Measurements from ENCODE around the gene ZC3HAV1.
"Not testable (repeated sequence)": the region's sequence is repeated elsewhere in the genome, so short reads cannot be mapped to it uniquely, and the experiment has no call there.

The ZC3HAV1 gene

DNA sequence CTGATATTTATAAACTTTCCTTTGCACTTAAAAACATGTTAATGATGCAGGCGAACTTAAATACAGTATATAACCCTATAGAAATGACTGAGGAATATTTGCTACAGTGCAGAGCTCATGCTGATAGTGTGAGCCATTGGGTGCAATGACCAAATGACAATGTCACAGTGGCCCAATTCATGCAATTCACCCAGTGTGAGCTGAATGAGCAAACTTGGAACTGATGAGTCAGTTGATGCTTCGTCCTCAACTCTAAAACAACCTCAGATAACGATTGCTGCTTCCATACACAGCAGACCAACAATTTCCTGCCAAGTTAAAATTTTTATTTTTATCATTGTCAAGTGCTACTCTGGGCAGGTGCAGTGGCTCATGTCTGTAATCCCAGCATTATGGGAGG, 61.5 kb downstream of the ZC3HAV1 start:
- no peak for DNase-seq

DNA sequence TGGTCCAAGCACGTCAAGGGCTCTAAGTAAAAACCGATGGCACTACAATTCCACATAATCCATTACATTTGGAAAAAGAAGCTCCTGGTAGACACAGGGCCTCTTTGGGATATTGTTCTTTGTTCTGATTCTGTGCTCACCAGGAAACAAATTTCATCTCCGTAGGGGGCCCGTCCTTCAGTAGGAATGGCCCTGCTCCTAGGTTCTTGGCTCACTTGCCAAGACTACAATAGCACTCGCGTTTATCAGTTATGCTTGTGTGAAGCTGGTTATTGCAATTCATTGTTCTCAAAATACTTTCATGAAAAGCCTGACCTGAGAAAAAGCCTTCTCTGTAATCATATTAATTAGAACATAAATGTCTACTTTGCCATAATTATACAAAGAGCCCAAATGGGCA, 63.4 kb downstream of the ZC3HAV1 start:
- no peak for DNase-seq

DNA sequence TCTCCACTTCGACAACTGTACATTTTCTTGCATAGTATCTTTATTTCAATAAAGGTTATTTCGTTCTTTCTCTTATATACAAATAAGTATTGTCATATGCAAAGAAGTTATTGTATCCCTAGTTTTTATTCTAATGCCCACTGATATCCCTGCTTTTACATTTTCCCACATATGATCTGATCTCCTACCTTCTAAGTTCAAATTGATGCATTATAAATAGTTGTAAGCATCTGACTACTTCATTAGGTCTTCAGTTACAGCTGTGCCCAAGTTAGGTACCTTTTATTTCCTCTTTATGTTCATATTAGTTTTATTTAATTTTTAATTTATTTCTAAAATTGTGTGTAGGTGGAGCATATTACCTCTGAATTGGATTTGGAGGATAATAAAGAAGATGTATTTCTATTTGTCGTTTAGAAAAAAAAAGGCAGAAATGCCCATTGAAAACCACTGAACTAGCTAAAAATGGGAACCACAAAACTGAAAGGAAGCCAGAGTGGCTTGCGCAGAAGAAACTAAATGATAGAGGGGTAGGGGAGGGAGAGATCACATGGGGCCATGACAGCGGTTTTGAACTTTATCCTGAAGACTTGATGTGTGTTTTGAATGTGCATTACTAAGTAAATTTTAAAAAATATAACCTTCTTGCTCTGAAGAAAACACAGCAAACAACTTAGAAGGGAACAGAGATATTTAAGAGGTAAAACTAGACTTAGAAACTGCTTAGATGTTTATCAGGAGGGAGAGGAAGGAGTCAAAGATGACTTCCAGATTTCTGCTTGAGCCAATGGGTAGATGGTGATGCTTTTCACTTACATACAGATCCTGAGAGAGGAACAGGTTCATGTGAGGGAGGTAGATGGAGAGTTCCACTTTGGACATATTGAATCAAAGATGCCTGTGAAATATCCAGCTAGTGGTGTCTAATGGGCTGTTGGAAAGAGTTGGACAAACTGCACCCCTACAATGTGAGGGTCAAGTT, 64.4 kb downstream of the ZC3HAV1 start:
- DNase-seq = no peak

DNA sequence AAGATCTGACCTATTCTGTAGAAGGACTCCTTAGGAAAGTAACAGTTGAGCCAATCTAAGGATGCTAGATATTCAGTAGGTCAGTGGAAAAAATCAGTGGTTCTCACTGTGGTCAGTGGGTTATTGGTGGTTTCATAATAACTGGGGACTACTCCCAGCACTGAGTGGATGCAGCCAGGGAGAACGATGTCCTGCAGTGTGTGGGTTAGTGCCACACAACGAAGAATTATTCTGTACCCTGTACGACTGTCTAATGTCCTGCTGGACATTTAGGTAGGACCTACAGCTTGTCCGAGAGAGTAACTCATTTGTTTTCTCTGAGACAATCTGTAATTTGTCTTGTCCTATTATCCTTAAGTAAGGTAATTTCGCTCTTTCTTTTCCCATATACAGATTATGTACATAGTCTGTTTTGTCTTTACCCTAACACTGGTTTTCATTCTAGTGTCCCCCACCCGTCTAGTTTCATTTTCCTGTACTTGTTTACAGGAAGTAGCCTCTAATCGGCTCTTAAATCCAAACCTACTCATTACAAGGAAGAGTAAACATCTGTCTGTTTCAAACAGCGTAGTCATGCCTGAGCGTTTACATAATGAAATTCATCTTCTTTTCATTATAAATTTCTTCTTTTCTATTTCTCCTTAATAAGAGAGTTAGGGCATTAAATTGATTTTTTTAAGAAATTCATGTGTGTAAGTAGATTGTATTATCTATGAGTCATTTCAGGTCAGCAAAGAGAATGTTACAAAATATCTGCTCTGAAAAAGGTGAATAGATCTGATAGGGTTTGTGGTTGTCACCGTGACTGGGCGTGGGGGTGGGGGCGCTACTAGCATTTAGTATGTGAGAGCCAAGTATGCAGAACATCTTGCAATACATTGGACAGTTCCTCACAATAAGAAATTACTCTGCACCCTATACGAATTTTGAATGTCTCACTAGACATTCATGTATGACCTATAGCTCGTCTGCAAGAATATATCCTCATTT, 65.4 kb downstream of the ZC3HAV1 start:
- peak; percentile 89 for DNase-seq

DNA sequence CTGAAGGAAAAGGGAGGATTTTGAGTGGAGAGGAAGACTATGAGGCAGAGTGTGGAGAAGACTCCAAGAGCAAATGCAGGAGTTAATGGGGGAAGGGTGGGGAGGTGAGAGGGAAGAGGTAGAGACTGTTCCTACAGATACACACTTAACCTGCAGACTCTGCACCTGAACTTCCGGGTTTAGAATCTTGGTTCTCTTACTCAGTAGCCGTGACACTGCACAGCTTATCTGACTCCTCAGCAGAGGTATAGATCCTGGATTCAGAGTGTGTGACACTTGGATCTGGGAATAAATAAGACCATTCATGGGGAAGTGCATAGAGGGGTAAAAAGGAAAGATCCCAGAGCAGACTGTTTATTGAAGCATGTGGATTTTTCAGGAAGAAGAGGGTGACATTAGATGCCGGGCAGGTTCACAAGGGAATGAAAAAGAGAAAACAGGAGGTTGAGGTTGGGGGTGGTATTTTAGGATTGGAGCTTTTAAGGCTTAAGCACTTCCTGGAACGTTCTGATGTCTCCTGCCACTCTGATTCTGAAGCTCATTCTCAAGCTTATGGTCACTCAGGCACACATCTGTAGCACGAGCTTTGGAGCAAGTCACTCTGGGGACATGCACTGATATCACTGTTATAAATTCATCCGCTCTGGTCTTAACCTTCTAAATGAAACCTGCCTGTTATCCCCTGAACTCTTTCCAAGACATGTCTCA, 68.0 kb downstream of the ZC3HAV1 start:
- no peak for DNase-seq

DNA sequence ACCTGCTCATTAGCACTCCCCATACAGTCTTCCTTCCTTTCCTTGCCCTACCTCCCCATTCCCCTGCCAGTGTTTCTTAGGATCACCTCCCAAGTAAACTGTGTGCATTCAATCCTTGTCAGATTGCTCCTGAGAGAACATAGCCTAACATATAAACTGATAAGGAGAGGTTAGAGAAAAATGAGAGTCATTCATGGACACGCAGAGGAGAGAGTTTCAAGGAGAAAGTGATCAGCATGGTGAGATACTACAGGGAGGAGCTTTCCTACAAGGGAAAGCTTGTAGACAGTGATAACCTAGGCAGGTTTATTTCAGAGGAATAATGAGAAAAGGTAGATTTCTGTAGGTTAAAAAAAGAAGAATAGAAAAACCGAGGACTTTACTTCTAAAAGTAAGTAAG, 70.8 kb downstream of the ZC3HAV1 start:
- DNase-seq = no peak

DNA sequence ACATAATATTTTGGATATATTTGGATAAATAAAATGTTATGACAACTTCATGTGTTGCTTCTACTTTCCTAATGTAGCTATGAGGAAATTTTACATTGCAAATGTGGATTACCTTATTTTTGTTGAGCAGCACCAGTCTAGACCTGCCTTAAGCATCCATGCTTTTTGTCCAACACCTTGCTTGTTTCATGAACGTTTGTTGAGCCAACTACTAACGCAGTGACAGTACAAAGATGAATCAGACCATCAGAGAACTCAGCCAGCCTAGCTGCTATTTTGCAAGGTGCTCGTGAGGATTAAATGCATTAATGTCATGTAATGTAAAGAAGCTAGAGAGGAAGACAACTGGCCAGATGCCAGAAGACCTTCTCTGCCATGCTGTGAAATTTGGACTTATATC, 72.6 kb downstream of the ZC3HAV1 start:
- no peak for DNase-seq

DNA sequence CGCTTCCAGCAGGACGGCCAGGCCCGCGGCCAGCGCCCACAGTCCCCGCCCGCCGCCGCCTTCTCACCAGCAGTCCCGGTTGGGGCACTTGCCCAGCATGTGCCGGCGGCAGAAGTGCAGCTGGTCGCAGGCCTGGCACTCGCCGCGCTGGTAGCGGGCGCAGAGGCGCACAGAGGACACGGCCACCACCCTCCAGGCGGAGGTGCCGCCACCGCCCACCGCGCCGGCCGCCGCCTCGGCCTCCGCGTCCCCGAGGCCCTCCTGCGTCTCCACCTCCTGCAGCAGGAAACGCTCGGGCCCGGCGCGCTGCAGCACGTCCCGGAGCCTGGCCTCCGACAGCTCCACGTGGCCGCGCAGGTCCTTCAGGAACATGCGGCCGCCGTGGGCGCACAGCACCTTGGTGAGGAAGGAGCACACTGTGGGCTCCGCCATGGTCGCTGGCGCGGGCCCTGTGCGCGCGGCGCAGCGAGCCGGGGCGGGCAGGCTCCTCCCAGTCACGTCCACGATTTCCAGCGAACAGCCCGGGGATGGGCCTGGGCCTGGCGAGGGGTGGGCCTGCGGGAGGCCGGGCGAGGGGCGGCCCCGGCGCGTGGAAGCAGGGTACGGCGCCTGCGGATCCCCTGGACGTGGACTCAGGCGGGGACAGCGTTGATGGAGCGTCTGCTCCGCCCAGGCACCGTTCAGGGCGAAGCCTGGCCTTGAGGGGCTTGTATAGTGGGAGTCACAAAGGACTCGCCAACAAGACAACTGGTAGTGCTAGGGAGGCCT, 73.8 kb downstream of the ZC3HAV1 start, which contains the start of gene ZC3HAV1L:
TSS of gene ZC3HAV1L (minus strand) at position 457 of the 768 bp plus-strand sequence. CDS start at position 432, 25 bp downstream.
- DNase-seq = no peak

DNA sequence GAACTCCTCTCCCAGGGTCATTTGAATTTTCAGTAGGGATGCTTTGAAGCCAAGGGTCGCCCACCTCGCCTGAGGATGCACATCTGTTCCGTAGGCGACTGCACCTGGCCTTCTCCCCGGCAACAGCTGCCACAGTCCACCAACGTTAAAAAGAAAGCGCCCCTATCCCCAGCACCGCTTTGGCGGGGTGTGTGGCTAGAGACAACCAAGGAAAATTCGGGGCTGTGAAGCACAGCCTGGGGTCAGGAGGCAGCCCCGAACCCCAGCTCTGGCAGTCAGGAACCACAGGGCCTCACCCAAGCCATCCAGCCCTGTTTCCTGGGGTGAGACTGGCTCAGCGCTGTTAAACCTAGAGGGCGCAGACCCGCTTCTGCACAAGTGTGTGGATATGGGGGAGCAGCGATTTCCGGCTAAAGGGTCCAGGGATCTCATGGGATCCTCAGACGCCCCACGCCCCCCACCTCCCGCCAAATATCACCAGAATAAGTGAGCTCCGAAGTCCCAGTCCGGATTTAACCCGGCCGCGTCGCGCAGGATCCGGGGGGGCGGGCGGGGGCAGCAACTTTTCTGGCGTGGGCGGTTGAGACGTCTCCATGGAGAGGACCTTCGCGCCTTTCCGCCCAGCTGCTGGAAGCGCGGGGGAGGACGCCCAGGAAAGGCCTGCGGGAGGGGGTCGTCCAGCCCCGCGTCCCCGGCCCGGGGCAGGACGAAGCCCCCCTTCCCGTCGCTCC, 74.5 kb downstream of the ZC3HAV1 start:
- DNase-seq = no peak

DNA sequence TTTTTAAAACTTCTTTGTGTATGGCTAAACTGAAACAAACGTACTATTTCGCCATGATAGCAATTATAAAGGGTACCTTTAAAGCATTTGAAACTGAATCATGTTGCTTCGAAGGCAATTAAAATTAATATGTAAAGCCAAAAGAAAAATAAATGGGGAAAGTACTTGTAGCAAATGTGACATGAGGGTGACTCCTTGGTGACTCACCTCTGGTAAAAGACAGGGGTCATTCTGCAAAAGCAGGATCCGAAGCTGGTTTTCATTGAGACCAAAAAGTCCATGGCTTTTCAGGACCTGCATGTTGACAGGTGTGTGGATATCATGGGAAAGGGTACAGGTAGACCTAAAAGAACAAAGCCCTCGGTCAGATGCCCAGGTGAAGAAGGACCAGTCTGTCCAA, 75.2 kb downstream of the ZC3HAV1 start:
- no peak for DNase-seq

DNA sequence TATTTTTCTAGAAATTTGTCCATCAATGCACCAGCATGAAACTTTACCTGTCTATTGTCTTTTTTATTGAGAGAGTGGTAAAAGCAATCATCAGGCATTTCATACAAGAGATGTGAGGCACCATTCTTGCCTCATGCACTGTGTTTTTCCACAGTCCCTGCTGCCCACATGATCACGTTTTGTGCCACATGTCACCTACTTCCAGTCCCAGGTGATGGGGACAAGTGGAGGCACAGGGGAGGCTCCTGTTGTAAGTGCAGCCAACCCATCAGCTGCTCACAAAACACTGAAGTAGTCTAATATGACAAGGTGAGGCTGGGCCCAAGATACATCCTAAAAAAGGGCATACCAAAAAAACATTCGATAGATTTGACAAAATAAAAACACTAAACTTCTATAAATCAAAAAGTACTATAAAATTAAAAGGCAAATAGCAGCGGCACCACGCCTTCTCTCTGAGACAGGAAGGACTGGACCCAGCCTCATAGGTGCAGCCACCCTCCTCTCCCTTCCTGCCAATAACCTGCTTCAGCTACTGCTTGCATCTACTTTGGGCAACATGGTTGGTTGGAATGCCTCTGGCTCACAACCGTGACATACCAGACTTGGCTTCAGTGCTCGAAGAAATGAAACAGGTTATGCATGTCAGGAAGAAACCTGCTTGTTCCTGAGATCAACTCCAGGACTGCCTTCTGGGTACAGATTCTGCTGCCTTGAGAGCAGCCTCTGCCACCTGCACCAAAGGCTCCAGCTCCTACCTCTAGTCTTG, 76.0 kb downstream of the ZC3HAV1 start:
- no peak for DNase-seq

DNA sequence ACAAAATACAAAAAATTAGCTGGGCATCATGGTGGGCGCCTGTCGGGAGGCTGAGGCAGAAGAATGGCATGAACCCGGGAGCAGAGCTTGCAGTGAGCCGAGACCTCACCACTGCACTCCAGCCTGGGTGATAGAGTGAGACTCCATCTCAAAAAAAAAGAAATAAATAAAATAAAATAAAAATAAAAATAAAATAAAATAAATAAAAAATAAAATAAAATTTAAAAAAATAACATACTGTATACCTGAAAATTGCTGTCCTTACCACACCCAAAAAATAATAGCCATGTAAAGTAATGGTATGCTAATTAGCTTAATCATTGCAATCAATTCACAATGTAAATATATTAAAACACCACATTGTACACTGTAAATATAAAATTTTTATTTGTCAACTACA, 77.0 kb downstream of the ZC3HAV1 start:
- no peak for DNase-seq

DNA sequence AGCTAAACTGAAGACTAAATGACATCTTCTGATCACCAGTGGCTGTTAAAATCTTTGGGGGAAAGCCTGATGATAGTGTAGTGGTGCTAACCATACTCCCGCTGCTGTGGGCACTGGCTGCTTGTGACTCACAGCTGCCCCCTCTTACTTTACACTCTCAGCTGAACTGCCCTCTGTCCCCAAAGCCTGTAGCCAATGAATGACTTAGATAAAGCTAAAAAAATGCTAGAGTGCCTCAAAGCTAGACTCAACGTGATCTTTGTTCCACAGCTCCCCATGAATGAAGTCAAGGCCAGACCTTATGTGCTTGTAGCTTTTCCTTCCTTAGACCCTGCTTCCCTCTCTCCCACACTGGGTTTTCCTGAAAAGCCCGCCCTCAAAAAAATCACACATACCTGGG, 80.2 kb downstream of the ZC3HAV1 start:
- no peak for DNase-seq

DNA sequence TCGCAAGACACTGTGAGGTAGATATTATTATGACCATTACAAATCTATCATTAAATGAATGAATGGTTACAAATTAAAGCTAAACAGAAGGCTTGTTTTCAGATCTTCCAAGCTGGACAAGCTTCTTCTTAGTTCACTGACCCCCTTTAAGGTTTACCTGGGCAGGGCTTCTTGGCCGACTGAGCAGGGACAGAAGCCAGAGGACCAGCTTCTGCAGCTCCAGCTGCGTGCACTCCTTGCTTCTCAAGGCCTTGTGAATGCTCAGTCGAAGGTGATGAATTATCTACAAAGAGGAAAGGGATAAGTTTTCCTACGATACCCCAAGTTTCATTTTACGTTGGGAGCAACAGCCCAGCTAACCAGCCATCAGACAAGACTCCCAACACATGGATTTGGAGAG, 83.0 kb downstream of the ZC3HAV1 start:
- DNase-seq = no peak

DNA sequence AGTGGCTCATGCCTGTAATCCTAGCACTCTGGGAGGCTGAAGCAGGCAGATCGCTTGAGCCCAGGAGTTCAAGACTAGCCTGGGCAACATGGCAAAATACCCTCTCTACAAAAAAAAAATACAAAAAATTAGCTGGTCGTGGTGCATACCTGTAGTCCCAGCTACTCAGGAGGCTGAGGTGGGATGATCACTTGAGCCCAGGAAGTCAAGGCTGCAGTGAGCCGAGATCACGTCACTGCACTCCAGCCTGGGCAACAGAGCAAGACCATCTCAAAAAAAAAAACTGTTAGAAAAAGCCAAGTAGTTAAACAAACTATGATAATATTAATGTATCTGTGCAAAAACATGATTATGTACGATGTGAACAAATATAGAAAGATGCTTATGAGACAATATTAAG, 83.7 kb downstream of the ZC3HAV1 start:
- DNase-seq = not testable (repeated sequence)

DNA sequence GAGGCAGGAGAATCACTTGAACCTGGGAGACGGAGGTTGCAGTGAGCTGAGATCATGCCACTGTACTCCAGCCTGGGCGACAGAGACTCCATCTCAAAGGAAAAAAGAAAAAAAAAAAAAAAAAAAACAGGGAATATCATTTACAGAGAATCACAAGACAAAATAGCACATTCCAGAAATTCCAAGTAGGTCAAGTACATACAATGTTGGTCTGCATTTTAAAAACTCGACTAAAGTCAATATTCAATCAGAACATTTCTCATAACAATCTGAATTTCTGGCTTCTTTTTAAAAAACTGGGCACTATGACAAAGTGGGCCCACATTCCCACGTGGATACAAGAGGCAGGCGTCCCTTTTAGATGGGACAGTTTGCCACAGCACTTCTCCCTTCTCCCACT, 86.4 kb downstream of the ZC3HAV1 start:
- no peak for DNase-seq

DNA sequence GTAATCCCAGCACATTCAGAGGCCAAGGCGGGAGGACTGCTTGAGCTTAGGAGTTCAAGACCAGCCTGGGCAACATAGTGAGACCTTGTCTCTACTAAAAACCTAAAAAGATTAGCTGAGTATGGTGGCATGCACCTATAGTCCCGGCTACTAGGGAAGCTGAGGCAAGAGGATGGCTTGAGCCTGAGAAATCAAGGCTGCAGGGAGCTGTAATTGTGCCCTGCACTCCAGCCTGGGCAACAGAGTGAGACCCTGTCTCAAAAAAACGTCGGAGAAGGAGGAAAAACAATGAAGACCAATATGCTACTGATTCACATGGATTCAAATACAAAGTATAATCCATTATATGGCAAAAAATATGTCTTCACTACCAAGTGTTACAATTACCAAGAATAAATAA, 87.2 kb downstream of the ZC3HAV1 start:
- DNase-seq = no peak

DNA sequence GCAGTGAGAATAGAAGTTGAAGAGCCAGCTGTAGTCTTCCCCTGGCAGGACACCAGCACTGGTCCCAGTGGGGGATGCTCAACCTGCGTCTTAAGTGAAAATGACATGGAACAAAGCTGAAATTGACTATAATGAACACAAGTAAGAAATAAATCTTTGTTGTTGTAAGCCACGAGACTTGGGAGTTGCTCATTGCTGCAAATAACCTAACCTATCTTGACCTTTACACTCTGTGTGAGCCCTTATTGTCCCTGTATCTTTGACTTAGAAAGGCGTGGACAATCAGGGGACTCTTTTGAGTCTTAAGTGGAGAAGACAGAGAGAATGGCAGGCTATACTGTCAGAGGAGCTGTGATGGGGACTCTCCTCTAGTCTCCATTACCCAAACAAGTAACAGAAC, 90.6 kb downstream of the ZC3HAV1 start:
- DNase-seq = no peak

DNA sequence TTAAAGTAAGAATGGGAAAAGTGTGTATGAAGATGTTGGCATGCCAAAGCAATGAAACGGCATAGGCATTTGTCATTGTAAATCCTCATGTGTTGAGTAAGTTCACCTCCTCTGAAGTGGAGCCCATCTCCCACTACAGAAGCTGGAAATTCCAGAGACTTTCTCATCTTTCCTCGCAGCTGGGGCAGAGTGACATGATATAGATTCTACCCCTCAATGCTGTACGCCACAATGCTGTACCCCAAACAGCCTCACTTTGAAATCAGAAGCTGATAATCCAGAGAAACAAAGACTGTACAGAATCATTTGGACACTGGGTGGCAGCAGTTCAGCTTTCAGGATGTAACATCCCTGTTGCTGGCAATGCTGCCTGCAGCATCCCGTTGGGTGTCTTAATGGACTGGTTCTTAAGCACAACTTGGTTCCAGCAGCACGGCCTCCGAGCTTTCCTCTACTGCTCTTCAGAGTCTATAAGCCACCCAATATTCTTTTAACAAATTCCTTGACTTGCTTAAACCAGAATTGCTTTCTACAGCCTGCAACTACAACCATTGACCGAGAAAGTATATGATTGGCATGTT, 92.5 kb downstream of the ZC3HAV1 start:
- peak; percentile 31 for DNase-seq

DNA sequence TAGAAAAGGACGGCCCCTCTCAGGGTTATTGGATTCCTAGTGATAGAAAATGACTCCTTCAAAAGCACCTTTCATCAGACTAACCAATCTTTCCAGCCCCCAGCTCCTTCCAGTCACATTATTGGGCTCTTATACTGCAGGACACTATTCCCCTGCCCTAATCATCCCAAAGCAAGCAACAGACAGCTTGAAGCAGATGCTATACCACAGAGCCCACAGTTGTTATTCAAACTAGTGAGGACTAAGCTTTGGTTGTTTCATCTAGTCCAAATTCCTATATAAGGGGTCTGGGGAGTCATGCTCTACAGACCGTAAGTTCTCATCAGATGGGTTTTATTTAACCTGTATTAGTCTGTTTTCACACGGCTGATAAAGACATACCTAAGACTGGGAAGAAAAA, 98.1 kb downstream of the ZC3HAV1 start:
- DNase-seq = no peak
